ENCODE results near the gene NNT. TPM values are rescaled to one million over a fixed set of nuclear protein-coding genes. Genes with fewer than 3 reads are reported as not detected.

The NNT gene
- polyA plus RNA-seq, 3 donors, result 17.1 to 47.2 (median 41.2) TPM

GRCh38 chr5:43750809-43751208 is 147.8 kb downstream of the NNT start:
- peaks cover 6 to 29% (median 12%) of the 10 kb centered on the region in 7 donors for H3K9me3 Mint-ChIP-seq
- no peak overlapping the region for H3K4me2 ChIP-seq (replicated peaks; ENCODE audit: extremely low read depth, low read length, poor library complexity, severe bottlenecking)
- H3K4me3 Mint-ChIP-seq, result no peak overlapping the region
- H3K4me3 ChIP-seq (replicated peaks in 1 of 3; ENCODE audit: low read depth in 2 of 3, low read length in 3 of 3), result no peak overlapping the region
- H3K36me3 Mint-ChIP-seq, result no peaks in the 10 kb centered on the region
- H3K27ac ChIP-seq (ENCODE audit: low read depth in 1 of 2, low read length in 2 of 2), result no peak overlapping the region
- WGBS (ENCODE audit: insufficient coverage), result no CpG with 5 or more reads among the region's 2 CpGs
- H2AFZ ChIP-seq (ENCODE audit: insufficient read depth, low read depth, low read length, poor library complexity, severe bottlenecking), result no peak overlapping the region
- no peaks in the 10 kb centered on the region for H3K4me1 Mint-ChIP-seq
- H3K27me3 ChIP-seq (ENCODE audit: control insufficient read depth in 2 of 2, insufficient read depth in 2 of 2, low read length in 2 of 2), result no peaks in the 10 kb centered on the region
- H3K79me2 ChIP-seq (ENCODE audit: insufficient read depth, low read length), result no peaks in the 10 kb centered on the region
- H3K9ac ChIP-seq (ENCODE audit: insufficient read depth, low read length, poor library complexity, severe bottlenecking), result no peak overlapping the region
- no peaks in the 10 kb centered on the region for H3K4me1 ChIP-seq (ENCODE audit: control insufficient read depth in 1 of 2, insufficient read depth in 2 of 2, low read length in 2 of 2)
- DNase-seq, result no peak
- TF ChIP-seq CTCF (IDR thresholded peaks at IDR 0.05), result no peak
- H4K20me1 ChIP-seq (ENCODE audit: insufficient read depth, low read length), result no peaks in the 10 kb centered on the region
- H3K9me3 ChIP-seq (replicated peaks in 1 of 2; ENCODE audit: control insufficient read depth in 1 of 2, insufficient read depth in 1 of 2, low read length in 2 of 2), result peaks cover 0 to 18% of the 10 kb centered on the region in 2 donors
- intact Hi-C loops (cut with micrococcal nuclease), result no loop called here
- H3K36me3 ChIP-seq (replicated peaks in 1 of 2; ENCODE audit: control insufficient read depth in 1 of 2, insufficient read depth in 2 of 2, low read length in 2 of 2), result no peaks in the 10 kb centered on the region
- H3K27me3 Mint-ChIP-seq (ENCODE audit: low read depth in 3 of 3), result peaks cover 0 to 3% (median 0%) of the 10 kb centered on the region in 3 donors
- H3K27ac Mint-ChIP-seq, result no peak overlapping the region

DNA sequence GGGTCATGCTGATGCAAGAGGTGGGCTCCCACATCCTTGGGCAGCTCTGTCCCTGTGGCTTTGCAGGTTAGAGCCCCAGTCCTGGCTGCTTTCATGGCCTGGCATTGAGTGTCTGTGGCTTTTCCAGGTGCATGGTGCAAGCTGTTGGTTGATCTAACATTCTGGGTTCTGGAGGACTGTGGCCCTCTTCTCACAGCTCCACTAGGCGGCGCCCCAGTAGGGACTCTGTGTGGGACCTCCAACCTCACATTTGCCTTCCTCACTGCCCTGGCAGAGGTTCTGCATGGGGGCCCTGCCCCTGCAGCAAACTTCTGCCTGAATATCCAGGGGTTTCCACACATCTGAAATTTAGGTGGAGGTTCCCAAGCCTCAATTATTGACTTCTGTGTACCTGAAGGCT is 150.1 kb downstream of the NNT start:
- no peak overlapping the region for H3K27ac ChIP-seq (ENCODE audit: low read depth in 1 of 2, low read length in 2 of 2)
- Mint-ChIP-seq H3K9me3 (peaks cover 3 to 23% (median 14%) of the 10 kb centered on the region in 7 donors), H3K27ac (no peak overlapping the region), H3K27me3 (ENCODE audit: low read depth in 3 of 3) (peaks cover 0 to 3% (median 2%) of the 10 kb centered on the region in 3 donors), H3K4me3 (no peak overlapping the region), H3K4me1 (no peaks in the 10 kb centered on the region), H3K36me3 (no peaks in the 10 kb centered on the region)
- 90% methylated on average over 2 of the region's 2 CpGs for WGBS (ENCODE audit: insufficient coverage)
- H4K20me1 ChIP-seq (ENCODE audit: insufficient read depth, low read length), result no peaks in the 10 kb centered on the region
- intact Hi-C loops (cut with micrococcal nuclease), result no loop called here
- H3K27me3 ChIP-seq (ENCODE audit: control insufficient read depth in 2 of 2, insufficient read depth in 2 of 2, low read length in 2 of 2), result no peaks in the 10 kb centered on the region
- H3K4me3 ChIP-seq (replicated peaks in 1 of 3; ENCODE audit: low read depth in 2 of 3, low read length in 3 of 3), result no peak overlapping the region
- H3K4me2 ChIP-seq (replicated peaks; ENCODE audit: extremely low read depth, low read length, poor library complexity, severe bottlenecking), result no peak overlapping the region
- no peak for TF ChIP-seq CTCF (IDR thresholded peaks at IDR 0.05)
- DNase-seq, result no peak
- no peak overlapping the region for H3K9ac ChIP-seq (ENCODE audit: insufficient read depth, low read length, poor library complexity, severe bottlenecking)
- H3K79me2 ChIP-seq (ENCODE audit: insufficient read depth, low read length), result no peaks in the 10 kb centered on the region
- H3K4me1 ChIP-seq (ENCODE audit: control insufficient read depth in 1 of 2, insufficient read depth in 2 of 2, low read length in 2 of 2), result no peaks in the 10 kb centered on the region
- H3K9me3 ChIP-seq (replicated peaks in 1 of 2; ENCODE audit: control insufficient read depth in 1 of 2, insufficient read depth in 1 of 2, low read length in 2 of 2), result peaks cover 0 to 7% of the 10 kb centered on the region in 2 donors
- no peak overlapping the region for H2AFZ ChIP-seq (ENCODE audit: insufficient read depth, low read depth, low read length, poor library complexity, severe bottlenecking)
- H3K36me3 ChIP-seq (replicated peaks in 1 of 2; ENCODE audit: control insufficient read depth in 1 of 2, insufficient read depth in 2 of 2, low read length in 2 of 2), result no peaks in the 10 kb centered on the region

Other genes starting within 250 kb of the NNT start
- gene CCL28, start 190.8 kb upstream of the NNT start, polyA plus RNA-seq, result under 1 TPM; 0.10 to 0.51 (median 0.32) TPM
- 10 to 100 TPM in 2 of 3 donors, 1 to 10 TPM in 1; 4.4 to 13.9 (median 11.8) TPM for gene TMEM267, start 119.3 kb upstream of the NNT start, polyA plus RNA-seq
- under 1 TPM; 0.17 to 0.59 (median 0.29) TPM for gene C5orf34, start 88.0 kb upstream of the NNT start, polyA plus RNA-seq
- gene PAIP1, start 46.1 kb upstream of the NNT start, polyA plus RNA-seq, result 10 to 100 TPM; 31.4 to 49.2 (median 41.0) TPM